HPDE6-E6E7 (cell line): ENCODE data around the gene CCDC116.

Experiments used
- DNase-seq: peaks from one replicate; pipeline ENCODE4 v3.0.0; 2011; ENCODE audit warnings: missing footprints; ENCODE audit errors: extremely low spot score

CCDC116 gene

GRCh38 chr22:21679383-21679782 lies 46.8 kb downstream of the CCDC116 start:
- DNase-seq, result no peak

GRCh38 chr22:21680830-21681565 lies 48.4 kb downstream of the CCDC116 start:
- DNase-seq, result no peak

GRCh38 chr22:21681566-21682370 lies 49.2 kb downstream of the CCDC116 start:
- no peak for DNase-seq

GRCh38 chr22:21682385-21683175 lies 50.0 kb downstream of the CCDC116 start:
- no peak for DNase-seq

- DNase-seq, result no peak
Observed at GRCh38 chr22:21683401-21683811, 50.8 kb downstream of the CCDC116 start.

- no peak for DNase-seq
Observed at GRCh38 chr22:21684492-21685163, 52.1 kb downstream of the CCDC116 start.

- no peak for DNase-seq
Observed at GRCh38 chr22:21685164-21685513, 52.6 kb downstream of the CCDC116 start.

- no peak for DNase-seq
Observed at GRCh38 chr22:21686193-21686608, 53.6 kb downstream of the CCDC116 start.
